Stimulated activated CD4-positive, alpha-beta T cell treated with anti-CD3 and anti-CD28 coated beads, Interleukin-12 subunit alpha, Interleukin-12 subunit beta, amount 100 ng/mL, for 24 hours (primary cell): ENCODE results near the gene RMND5A.
"Not testable (repeated sequence)": the region's sequence is repeated elsewhere in the genome, so short reads cannot be mapped to it uniquely, and the experiment has no call there.

Experiments
- DNase-seq, 2 experiments: peaks; one replicate each; pipeline ENCODE4 v3.0.0-alpha.2; 2020; ENCODE audit warnings: low read depth in 2 of 2

RMND5A gene

GRCh38 chr2:86719637-86720539 is at the start of gene RMND5A:
Gene RMND5A, plus strand, starts transcription at chr2:86720291. Its CDS starts 377 bp downstream, at chr2:86720668.
- peak; percentile 83 to 88 for DNase-seq

GRCh38 chr2:86671337-86671981 is 48.6 kb upstream of the RMND5A start:
- no peak for DNase-seq

GRCh38 chr2:86672027-86672545 is 48.0 kb upstream of the RMND5A start:
- DNase-seq: no peak

DNA sequence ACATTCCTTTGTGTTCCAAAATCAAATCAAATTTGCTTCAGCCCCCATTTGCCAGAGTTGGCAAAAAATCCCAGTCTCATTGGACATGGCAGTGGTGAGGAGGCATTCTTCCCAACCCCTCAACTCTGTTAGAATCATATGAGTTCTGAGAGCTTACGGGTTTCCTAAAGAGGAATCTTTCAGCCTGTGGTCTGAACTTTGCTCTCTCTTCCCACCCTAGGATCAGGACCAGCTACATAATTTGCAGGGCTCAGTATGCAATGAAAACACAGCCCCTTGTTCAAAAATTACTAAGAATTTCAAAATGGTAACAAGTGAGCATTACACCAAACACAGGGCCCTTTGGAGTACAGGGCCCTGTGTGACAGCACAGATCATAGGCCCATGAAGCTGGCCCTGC is 47.1 kb upstream of the RMND5A start:
- no peak for DNase-seq

- no peak for DNase-seq
These were observed 46.0 kb upstream of the RMND5A start for GRCh38 chr2:86673986-86674670.

- no peak for DNase-seq
These were observed 45.0 kb upstream of the RMND5A start for GRCh38 chr2:86675104-86675503.

GRCh38 chr2:86675511-86676015 is 44.5 kb upstream of the RMND5A start:
- no peak for DNase-seq

DNA sequence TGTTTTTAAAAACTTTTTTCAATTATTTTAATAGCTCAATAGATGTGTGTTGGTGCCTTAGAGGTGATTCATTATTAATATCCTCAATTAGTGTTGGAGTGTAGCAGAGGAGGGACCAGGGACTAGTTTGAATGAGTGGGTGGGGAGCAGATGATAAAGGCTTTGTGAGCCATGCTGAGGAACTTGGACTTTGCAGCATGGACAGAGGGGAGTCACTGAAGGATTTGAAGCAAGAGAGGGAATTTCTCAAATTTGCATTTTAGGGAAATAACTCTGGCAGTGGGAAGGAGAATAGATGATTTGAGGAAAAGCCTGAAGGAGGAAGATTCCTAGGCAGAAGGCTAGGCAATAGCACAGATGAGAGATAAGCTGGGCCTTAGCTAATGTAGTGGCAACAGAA is 42.3 kb upstream of the RMND5A start:
- no peak for DNase-seq

DNA sequence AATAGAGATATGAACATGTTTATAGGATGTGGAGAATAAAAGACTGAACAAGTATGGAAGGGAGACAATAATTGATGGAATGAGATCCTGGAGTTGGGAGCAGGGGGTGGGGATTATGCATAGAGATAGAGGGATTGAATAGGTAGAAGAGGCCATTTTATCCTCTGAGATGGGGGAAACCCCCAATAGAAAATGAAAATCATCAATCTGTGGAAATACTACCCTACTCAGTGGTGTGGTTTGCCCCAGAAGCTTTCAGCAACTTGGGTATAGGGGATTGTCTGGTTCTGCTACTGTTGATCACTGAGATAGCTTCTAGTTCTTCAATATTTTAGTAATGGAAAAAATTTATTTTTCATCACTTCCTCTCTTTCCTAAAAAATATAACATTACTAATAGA is 41.1 kb upstream of the RMND5A start:
- DNase-seq: no peak

DNA sequence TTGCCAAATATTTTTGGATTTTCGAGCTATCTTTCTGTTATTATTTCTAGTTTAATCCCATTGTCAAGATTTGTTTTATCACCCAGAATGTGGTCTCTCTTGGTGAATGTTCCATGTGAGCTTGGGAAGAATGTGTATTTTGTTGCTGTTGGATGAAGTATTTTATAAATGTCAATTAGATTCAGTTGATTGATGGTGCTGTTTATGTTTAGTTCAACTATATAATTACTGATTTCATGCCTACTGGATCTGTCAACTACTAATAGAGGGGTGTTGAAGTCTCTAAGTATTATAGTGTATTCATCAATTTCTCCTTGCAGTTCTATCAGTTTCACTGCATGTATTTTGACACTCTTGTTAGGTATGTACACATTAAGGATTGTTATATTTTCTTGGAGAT is 34.7 kb upstream of the RMND5A start:
- DNase-seq: no peak

DNA sequence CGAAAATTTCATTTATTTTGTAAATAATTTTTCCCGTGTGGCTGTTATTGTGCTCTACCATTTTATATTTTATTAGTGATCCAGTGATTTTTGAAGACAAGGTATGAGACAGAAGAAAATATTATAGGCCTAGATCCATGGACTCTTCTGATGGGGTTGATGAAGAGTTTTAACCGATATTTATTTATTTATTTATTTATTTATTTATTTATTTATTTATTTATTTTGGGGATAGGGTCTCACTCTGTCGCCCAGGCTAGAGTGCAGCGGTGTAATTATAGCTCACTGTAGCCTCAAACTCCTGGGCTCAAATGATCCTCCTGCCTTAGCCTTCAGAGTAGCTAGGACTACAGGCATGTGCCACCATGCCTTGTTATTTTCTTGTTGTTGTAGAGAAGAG is 33.6 kb upstream of the RMND5A start:
- DNase-seq: no peak

- DNase-seq: no peak
These were observed 33.2 kb upstream of the RMND5A start for GRCh38 chr2:86686905-86687304.

DNA sequence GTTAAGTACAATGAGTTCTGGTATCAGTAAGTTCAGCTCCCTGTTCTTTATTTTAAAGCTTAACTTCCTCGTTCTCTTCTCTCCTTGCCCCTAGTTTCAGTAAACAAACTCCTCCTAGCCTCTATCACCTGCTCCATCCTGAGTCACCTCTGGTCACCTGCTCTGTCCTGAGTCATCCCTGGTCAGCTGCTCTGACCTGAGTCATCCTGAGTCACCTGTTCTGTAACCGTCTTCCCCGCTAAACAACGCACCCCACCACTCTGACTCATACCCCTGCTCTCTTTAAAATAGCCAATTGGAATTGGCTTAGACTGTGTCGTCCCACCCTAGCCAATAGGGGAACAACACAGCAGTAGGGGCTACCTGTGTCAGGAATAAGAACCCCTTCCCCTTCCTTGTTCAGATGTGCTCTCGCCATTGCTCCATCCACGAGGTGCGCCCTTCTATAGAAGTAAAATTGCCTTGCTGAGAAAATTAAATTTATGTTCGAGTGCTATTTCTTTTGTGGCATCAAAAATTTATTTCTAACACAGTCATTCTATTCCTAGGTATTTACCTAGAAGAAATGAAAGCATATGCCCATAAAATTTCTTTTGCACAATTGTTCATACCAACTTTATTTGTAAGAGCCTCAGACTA is 24.9 kb upstream of the RMND5A start:
- DNase-seq: no peak

DNA sequence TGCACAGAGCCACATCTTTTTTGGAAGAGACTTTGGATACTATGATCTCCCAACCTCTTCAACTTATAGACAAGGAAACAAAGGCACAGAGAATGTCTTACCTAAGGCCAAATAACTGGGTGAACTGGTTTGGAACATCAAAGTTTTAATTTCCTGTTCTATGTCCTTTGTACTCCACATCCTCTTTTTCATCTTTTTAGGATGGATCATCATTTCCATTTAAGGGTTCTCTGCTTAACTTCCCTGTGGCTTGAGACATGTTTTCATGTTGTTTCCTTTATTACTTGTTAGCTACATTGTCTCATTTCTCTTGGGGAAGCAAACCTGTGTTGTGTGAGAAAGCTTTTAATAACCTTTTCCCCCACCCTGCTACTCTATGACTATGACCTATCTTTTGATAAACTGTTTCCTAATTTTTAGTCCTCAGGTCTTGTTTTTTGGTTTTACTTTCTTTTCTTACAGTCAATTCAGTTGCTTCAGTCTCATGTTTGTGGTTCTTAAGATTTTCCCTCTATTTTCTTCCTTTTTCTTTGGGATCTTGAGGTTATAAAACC is 22.5 kb upstream of the RMND5A start:
- DNase-seq: no peak

DNA sequence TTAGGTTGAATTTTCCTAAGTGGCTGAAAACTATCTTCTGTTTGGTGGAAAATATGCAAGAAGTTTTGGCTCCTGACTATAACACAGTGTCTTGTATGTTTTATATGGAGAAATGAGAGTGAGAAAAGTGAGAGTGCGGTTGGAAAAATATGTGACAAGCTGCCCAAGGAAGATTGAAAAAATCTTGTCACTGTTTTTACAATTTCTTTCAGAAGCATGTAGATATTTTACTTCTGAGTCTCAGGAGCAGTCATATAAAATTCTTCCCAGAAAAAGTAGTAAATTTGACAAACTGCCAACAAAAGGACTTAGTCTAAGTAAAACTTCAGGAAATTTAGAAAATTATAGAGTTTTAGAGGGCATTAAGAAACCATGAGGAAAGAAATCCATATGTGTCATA is 19.4 kb upstream of the RMND5A start:
- no peak for DNase-seq

DNA sequence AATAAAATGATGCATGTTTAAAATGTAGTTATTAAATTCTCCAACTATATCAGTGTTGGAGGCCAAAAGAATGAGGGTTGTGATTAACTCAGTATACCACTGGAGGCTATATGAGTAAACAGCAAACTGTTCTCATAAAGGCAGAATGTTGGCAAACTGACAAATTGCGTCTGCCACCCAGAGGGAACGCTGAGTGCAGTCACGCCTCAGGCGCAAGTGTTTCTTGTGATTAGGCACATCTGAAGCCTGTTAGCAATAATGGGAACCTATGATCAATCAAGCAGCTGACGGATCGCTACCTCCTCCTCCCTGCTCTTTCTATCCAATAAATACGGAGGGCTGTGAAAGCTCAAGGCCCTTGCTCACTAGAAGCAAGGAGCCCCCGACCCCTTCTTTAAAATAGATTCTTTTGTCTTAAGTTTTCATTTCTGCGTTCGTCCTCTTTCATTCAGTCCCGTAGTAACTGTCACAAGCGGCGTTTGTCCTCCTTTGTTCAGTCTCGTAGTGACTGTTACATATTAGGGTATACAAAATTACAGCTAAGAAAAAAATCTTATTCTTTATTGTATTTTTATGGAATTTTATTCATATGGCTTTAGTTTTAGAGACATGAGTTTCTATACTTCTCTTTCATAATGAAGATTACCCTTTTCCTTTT is 16.3 kb upstream of the RMND5A start:
- no peak for DNase-seq

DNA sequence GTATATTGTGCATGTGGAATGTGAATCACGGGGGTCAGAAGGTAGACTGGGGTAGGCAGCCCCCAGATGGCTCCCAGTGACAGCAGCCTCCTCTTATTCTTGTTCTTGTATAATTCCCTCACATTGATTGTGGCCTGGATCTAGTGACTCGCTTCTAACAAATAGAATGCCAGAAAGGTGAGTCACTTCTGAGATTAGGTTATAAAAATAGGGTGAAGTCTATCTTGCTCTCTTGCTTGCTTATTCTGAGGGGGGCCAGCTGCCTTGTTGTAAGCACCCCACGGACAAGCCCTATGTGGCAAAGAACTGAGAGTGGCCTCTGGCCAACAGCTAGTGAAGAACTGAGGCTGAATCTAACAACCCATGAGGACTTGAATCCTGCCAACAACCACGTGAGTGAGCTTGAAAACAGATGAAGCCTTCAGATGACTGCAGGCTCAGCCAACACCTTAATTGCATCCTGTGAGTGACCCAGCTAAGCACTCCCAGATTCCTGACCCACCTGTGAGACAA is 15.6 kb upstream of the RMND5A start:
- no peak for DNase-seq

- no peak for DNase-seq
These were observed 13.9 kb upstream of the RMND5A start for GRCh38 chr2:86706220-86706619.

DNA sequence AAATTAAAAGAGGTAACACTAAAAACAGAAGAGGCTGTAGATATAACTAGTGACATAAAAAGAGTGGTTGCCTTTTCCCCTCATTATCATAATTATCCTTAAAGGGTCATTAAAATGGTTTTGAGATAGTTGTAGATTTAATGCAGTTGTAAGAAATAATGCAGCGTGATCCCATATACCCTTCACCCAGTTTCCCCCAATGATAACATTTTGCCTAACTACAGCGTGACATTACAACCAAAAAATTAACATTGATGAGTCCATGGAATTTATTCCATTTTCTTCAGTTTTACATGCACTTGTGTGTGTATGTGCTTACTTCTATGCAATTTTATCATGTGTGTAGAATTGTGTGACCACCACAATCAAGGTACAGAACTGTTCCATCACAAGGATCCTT is 13.2 kb upstream of the RMND5A start:
- DNase-seq: no peak

- not testable (repeated sequence) for DNase-seq
These were observed 12.0 kb upstream of the RMND5A start for GRCh38 chr2:86708126-86708525.
